Measurements from ENCODE around the gene GPX3. TPM values are rescaled to one million over a fixed set of nuclear protein-coding genes. Genes with fewer than 3 reads are reported as not detected.

GPX3 gene
- total and polyA plus RNA-seq, 2 of the 13 experiments (the other 11 are each of a cell fraction or from before 2014, with no cell fraction given): 33.8 to 1,892 TPM

- TF ChIP-seq ZNF543 (CRISPR knock-in tag; IDR thresholded peaks at IDR 0.05): no peak
- no peak for TF ChIP-seq ZNF362 (CRISPR knock-in tag; IDR thresholded peaks at IDR 0.05; ENCODE audit: borderline replicate concordance)
- TF ChIP-seq NR2F6 (IDR thresholded peaks at IDR 0.05): peak; percentile 72
- peak; percentile 75 for TF ChIP-seq NR2F6 (CRISPR knock-in tag; IDR thresholded peaks at IDR 0.05)
- TF ChIP-seq ZNF331 (CRISPR knock-in tag; IDR thresholded peaks at IDR 0.05): 0 out of 2 replicates have a peak, but pooled peaks have one; percentile 26
- TF ChIP-seq MLLT10 (CRISPR knock-in tag; IDR thresholded peaks at IDR 0.05): no peak
- peak; percentile 24 for TF ChIP-seq RBM22 (optimal IDR thresholded peaks at IDR 0.05; ENCODE audit: low read length)
- TF ChIP-seq TFDP1 (CRISPR knock-in tag; IDR thresholded peaks at IDR 0.05; ENCODE audit: borderline replicate concordance): 0 out of 2 replicates have a peak, but pooled peaks have one; percentile 24
- peak; percentile 56; the same call in 1 of the 2 replicates for TF ChIP-seq ARID5B (CRISPR knock-in tag; IDR thresholded peaks at IDR 0.05)
- no peak for TF ChIP-seq ZNF292 (CRISPR knock-in tag; IDR thresholded peaks at IDR 0.05; ENCODE audit: borderline replicate concordance, low read depth)
- no peak for TF ChIP-seq SOX13 (IDR thresholded peaks at IDR 0.05)
- TF ChIP-seq SOX13 (CRISPR knock-in tag; conservative IDR thresholded peaks at IDR 0.05 in 1 of 2, IDR thresholded peaks at IDR 0.05 in 1 of 2): peak in 1 of 2 experiments; percentile 30; a peak in 1 of 4 replicates
- no peak for TF ChIP-seq FOXA1 (IDR thresholded peaks at IDR 0.05)
- TF ChIP-seq FOXA1 (CRISPR knock-in tag; IDR thresholded peaks at IDR 0.05): peak; percentile 59
- 0 out of 2 replicates have a peak, but pooled peaks have one; percentile 17 for TF ChIP-seq RXRA (CRISPR knock-in tag; IDR thresholded peaks at IDR 0.05)
- no peak for TF ChIP-seq RNF219 (CRISPR knock-in tag; IDR thresholded peaks at IDR 0.05)
- TF ChIP-seq CREM (IDR thresholded peaks at IDR 0.05): no peak
- no peak for TF ChIP-seq CREM (CRISPR knock-in tag; IDR thresholded peaks at IDR 0.05)
- TF ChIP-seq DPF2 (CRISPR knock-in tag; IDR thresholded peaks at IDR 0.05; ENCODE audit: borderline replicate concordance, low read depth): no peak
- no peak for TF ChIP-seq ZNF841 (CRISPR knock-in tag; IDR thresholded peaks at IDR 0.05; ENCODE audit: borderline replicate concordance)
- TF ChIP-seq ZNF263 (CRISPR knock-in tag; IDR thresholded peaks at IDR 0.05): no peak
- TF ChIP-seq MYNN (CRISPR knock-in tag; IDR thresholded peaks at IDR 0.05; ENCODE audit: low read depth): no peak
- no peak for TF ChIP-seq POLR2G (IDR thresholded peaks at IDR 0.05; ENCODE audit: low read depth, low read length)
- TF ChIP-seq ZNF30 (CRISPR knock-in tag; IDR thresholded peaks at IDR 0.05): no peak
- TF ChIP-seq SMAD3 (CRISPR knock-in tag; IDR thresholded peaks at IDR 0.05): no peak
These were observed 19.9 kb downstream of the GPX3 start (continued) for GRCh38 chr5:151040211-151040747.
